GM18867 (cell line): Measurements from ENCODE around the gene TXNRD1.
A peak's percentile ranks its signal among the peaks of the same experiment; 100 is the strongest.
"Not testable (repeated sequence)": the region's sequence is repeated elsewhere in the genome, so short reads cannot be mapped to it uniquely, and the experiment has no call there.

Source experiments
- ATAC-seq: cut with Tn5 transposase; IDR thresholded peaks from one replicate; pipeline ENCODE4 v1.9.1; 2021; ENCODE audit warnings: mild to moderate bottlenecking, moderate library complexity; ENCODE audit not compliant: unreplicated experiment

TXNRD1 gene

GRCh38 chr12:104189915-104190555, 25.5 kb upstream of the TXNRD1 start:
- no peak for ATAC-seq

GRCh38 chr12:104190641-104191176, 24.9 kb upstream of the TXNRD1 start:
- no peak for ATAC-seq

GRCh38 chr12:104197264-104197663, 18.3 kb upstream of the TXNRD1 start:
- no peak for ATAC-seq

DNA sequence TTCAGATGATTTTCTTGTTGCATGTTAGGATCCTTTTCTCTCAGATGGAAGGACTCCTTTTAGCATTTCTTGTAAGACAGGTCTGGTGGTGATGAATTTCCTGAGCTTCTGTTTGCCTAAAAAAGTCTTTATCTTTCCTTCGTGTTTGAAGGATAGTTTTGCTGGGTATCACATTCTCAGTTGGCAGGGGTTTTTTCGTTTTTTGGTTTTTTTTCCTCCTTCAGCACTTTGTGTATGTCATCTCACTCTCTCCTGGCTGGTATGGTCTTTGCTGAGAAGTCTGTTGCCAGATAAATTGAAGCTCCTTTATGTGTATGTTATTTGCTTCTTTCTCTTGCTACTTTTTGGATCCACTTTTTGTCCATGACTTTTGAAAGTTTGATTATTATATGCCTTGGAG, 15.6 kb upstream of the TXNRD1 start:
- no peak for ATAC-seq

DNA sequence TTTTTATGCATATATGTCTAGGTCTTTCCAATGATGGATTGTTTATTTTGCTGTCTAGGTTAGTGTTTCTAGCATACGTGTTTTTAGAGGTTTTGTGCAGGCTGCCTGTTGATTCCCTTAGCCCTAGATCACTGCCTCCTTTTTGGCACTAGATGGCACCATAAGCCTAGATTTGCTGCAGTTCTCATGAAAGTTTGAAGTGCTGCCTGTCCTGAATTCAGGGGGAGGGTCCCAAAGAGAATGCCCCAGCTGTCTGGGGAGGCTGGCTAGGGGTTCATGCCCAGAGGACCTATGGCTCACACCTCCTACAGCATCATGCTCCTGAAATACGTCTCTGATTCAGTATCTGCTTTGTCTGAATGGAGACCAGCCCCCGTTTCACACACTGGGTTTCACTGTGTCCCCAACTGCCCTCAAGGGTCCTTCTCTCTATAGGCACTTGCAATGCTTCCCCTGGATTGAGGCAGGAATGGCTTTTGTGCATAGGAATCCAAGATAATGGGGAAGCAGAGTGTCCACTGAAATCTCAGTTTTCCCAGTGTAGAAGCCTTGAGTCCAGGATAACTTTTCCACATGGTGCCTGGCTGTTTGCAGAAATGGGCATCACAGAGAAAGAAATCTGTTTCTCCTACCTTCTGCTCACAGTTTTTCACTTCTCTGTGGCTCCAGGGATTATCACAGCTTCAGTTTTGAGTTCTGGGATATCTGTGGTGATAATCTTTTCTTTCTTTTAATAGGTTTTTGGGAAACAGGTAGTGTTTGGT, 14.2 kb upstream of the TXNRD1 start:
- peak; percentile 50 for ATAC-seq

DNA sequence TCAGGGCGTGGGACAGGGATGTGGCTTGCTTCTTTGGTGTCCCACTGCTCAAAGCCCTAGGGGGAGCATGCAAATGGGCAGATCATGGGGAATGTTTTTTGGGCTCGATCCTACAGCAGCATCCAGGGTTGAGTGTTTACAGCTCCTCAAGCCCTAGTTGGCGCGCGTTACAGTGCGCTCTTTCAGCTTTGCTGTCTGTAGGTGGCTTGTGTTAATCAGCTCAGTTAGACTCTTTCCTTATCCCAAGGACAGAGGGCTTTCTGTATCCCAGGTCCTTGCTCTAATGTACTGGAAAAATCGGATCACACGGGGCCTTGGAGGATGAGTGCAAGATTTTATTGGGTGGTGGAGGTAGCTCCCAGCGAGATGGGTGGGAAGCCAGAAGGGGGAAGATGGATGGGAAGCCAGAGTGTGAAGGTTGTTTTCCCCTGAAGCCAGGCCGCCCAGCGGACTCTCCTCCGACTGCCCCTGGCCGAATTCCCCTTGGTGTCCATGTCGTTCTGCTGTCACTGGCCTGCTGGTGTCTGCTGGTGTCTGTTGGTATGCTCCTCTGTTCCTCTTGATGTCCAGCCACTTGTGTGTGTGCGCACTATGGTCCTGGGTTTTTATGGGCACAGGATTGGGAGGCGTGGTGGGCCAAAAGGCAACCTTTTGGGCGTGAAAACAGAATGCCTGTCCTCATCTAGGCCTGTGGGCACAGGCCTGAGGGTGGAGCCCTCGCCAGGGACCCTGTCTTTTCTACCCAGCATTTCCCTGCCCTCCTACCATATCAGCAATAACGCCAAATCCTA, 10.7 kb upstream of the TXNRD1 start:
- no peak for ATAC-seq

DNA sequence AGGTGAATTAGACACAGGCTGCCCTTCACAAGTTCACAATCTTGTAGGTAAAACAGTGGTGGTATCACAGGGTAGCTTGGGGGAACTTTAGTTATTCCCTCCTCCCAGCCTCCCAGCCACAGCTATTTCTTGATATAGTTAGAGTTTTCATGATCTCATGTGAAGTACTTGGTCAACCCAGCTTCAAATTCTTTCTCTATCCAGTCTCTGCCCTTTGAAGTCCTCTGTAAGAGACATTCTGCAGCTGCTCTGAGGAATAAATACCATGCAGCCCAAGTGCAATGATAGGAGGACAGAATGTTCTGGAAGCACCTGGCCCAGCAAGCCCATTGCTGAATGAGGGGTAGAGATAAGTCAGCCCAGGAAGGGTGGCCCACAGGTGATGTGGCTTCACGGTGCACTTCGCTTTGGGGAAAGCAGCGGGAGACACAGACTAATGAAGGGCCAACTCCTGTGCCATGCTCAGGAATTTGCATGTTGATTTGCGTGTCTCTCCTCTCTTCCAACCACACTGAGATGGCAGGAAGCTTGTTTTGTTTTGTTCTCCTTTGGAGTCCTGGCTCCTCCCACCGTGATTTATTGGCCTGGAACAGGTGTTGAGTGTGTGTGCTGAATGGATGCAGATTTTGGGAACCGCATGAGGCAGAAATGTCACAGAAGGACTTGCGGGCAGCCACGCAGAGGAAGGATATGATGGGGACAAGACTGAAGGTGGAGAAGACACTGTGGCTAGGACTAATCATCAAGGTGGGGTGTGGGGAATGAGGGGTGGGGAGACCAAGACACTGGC, 8.0 kb upstream of the TXNRD1 start:
- ATAC-seq = no peak

DNA sequence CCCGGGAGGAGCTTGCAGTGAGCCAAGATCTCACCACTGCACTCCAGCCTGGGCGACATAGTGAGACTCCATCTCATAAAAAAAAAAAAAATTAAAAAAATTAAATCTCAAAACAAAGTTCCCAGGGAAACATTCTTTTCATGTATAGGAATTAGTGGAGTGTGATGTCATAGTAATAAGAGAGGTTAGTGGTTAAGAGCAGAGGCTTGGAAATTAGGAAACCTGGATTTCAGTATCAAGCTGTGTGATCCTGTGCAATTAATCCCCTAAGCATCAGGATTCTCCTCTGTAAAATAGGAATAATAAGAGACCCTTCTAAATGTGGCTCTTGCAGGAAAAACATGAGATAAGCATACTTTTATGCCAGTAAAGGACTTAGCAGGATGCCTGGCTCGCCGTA, 3.1 kb upstream of the TXNRD1 start:
- ATAC-seq = no peak

GRCh38 chr12:104213952-104214351, 1.6 kb upstream of the TXNRD1 start:
- ATAC-seq = no peak

DNA sequence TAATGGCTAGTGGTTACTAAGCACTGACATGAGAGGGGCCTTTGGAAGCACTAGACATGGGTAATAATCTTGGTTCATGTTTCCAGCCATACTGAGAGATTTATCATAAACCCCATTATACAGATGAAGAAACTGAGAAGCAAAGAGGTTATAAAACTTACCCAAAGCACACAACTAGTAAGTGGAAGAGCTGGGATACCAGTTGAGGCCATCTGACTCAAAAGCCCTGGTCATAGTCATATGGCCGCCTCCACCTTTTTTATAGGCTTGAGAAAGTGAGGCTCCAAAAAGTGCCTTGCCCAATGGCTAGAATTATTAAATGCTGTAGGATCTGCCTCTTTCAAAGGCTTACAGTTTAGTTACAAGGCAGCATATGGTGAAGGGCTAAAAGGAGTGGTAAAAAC, 944 bp downstream of the TXNRD1 start:
- ATAC-seq = no peak

GRCh38 chr12:104218506-104218905, 2.9 kb downstream of the TXNRD1 start:
- not testable (repeated sequence) for ATAC-seq

DNA sequence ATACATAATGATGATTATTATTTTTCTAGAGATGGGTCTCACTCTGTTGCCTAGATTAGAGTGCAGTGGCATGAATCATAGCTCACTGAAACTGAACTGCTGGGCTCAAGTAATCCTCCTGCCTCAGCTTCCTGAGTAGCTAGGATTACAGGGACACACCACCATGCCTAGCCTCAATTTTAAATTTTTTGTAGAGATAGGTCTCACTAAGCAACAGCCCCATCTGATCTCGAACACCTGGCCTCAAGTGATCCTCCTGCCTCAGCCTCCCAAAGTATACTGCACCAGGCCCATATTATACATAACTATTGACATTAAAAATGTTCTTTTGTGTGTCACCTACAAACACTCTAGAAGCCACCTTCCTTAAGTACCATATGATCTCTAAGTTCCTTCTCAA, 3.4 kb downstream of the TXNRD1 start:
- no peak for ATAC-seq

- no peak for ATAC-seq
These were observed 3.8 kb downstream of the TXNRD1 start for GRCh38 chr12:104219361-104219892.

GRCh38 chr12:104219908-104220404, 4.4 kb downstream of the TXNRD1 start:
- ATAC-seq = no peak

GRCh38 chr12:104220931-104221330, 5.4 kb downstream of the TXNRD1 start:
- ATAC-seq = no peak

- no peak for ATAC-seq
These were observed 7.4 kb downstream of the TXNRD1 start for GRCh38 chr12:104222976-104223375.

DNA sequence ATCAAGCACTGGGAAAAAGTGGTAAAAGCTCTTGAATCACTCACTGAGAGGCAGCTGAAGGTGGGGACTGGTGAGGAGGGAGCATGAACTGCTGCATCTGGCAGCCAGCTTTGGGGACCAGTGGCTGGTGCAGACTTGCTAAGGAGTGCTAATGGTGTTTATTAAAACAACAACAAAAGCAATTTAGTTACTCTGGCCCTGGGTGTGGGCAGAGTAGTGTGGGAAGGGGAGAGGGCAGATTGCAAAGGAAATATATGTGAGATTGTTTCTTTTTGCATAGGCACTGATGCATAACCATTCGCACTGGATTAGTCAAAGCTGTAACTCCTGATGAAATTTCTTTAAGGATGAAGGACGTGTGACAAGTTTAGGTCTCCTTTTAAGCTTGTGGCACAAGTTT, 8.1 kb downstream of the TXNRD1 start:
- ATAC-seq = no peak

GRCh38 chr12:104226672-104227071, 11.1 kb downstream of the TXNRD1 start:
- no peak for ATAC-seq

GRCh38 chr12:104230304-104231095, 14.9 kb downstream of the TXNRD1 start:
- ATAC-seq = no peak
